Psoas muscle (tissue), 8 donors: ENCODE data around the gene NTRK3. TPM values are rescaled to one million over a fixed set of nuclear protein-coding genes. Genes with fewer than 3 reads are reported as not detected.

Source experiments
- ATAC-seq, 4 donors: fragments of 200-7000 bp; cut with Tn5 transposase; one replicate each; pipeline ENCODE4 v1.9.1; 2020; ENCODE audit warnings: moderate library complexity in 3 of 4, mild to moderate bottlenecking in 2 of 4
- DNase-seq, 2 donors: peaks; one replicate each; pipeline ENCODE4 v3.0.0-alpha.2; 2020
- H3K27ac ChIP-seq: fragments of 200-600 bp; one replicate; pipeline ENCODE4 v1.8.0; 2022
- H3K27me3 ChIP-seq, 3 donors: fragments of 200-600 bp in 1 of 3; one replicate each; pipeline versions ENCODE4 v1.6.1 to v1.8.0; 2013 to 2022; ENCODE audit warnings: low read length in 2 of 3, mild to moderate bottlenecking in 2 of 3, moderate library complexity in 1 of 3; ENCODE audit not compliant: insufficient read depth in 3 of 3
- H3K36me3 ChIP-seq, 2 donors: fragments of 200-600 bp in 1 of 2; one replicate each; pipeline versions ENCODE4 v1.6.1 to v1.8.0; 2013 to 2022; ENCODE audit warnings: low read depth in 1 of 2, mild to moderate bottlenecking in 1 of 2, moderate library complexity in 1 of 2; ENCODE audit not compliant: insufficient read depth in 1 of 2
- H3K4me1 ChIP-seq: fragments of 200-600 bp; one replicate; pipeline ENCODE4 v1.8.0; 2022
- H3K4me3 ChIP-seq: fragments of 200-600 bp; one replicate; pipeline ENCODE4 v1.8.0; 2022; ENCODE audit warnings: mild to moderate bottlenecking
- H3K9me3 ChIP-seq: fragments of 200-600 bp; one replicate; pipeline ENCODE4 v1.8.0; 2022
- CTCF ChIP-seq: fragments of 200-600 bp; IDR thresholded peaks from one replicate; pipeline ENCODE4 v1.8.0; 2022; ENCODE audit warnings: antibody characterized with exemption
- WGBS, 3 donors: extraction: QIAGEN DNeasy Blood & Tissue Kit; methylation state at CpG; one replicate each; pipeline versions ENCODE4 v1.1.6 to v1.1.7; 2013; 5-methylcytosine and 5-hydroxymethylcytosine counted together
- intact Hi-C, 2 donors: fragments of 100-400 bp; cut with DNase I; formaldehyde crosslinking; loops; one replicate each; pipeline versions ENCODE4 v1.11.0 to v1.14.2; 2022
- polyA plus RNA-seq, 3 donors: library from polyadenylated mRNA; stranded (reverse); fragments of 200-250 nt; gene quantifications; one replicate each; pipeline ENCODE4 v1.2.3, GENCODE V29; 2013
- total RNA-seq, 4 donors: library from RNA; stranded (reverse); fragmentation: NEBNext Ultra II Directional in 2 of 4; extraction: Animal tissue kit (Norgen Biotek cat#: 25700) in 2 of 4; gene quantifications; one replicate each; pipeline versions ENCODE4 v1.2.1 to v1.2.4, GENCODE V29; 2021 to 2023
- donor health status: healthy with polysubstance abuse.
- donor health status: DM: no; HTN: no; CAD: no; lungs with moderate emphysema.
- donor health status: Bipolar disorder and iron deficiency.
- donor health status: healthy.
- donor health status: DM: yes; HTN: yes; CAD: no.
- donor health status: DM: no; HTN: no; CAD: no.
- donor health status: DM: no; HTN: no; CAD: no.
- donor health status: DM: yes; HTN: yes; CAD: no.

Gene NTRK3
- total and polyA plus RNA-seq, 7 donors = 0.17 to 1.7 (median 0.57) TPM

DNA sequence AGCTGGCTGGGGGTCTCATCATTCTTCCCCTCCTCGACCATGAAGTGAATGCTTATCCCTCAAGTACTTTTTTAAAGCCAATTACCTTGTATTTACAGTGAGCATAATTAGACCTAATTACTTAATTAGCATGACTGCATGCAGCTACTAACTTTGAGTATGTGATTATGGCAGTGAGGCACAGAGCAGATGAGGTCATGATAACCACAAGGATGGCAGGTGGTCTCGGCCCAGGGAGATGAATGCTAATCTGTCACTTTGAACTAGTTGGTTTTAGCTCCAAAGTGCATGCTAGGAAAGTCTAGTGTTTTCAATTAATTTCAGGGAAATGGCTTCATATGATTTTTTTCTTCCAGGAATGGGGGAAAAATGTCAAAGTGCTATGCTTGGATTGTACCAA is 233.8 kb downstream of the NTRK3 start:
- H3K4me1 ChIP-seq = no peaks in the 10 kb centered on the region
- H3K27ac ChIP-seq = no peak overlapping the region
- H3K4me3 ChIP-seq = no peak overlapping the region
- intact Hi-C loops = no loop called here
- no peaks in the 10 kb centered on the region for H3K27me3 ChIP-seq
- DNase-seq (no peak), ATAC-seq (no peak)
- WGBS, 3 donors = 61 to 64% (median 63%) methylated on average over 2 of the region's 2 CpGs
- no peak for TF ChIP-seq CTCF
- H3K36me3 ChIP-seq = no peaks in the 10 kb centered on the region
- H3K9me3 ChIP-seq = no peaks in the 10 kb centered on the region

DNA sequence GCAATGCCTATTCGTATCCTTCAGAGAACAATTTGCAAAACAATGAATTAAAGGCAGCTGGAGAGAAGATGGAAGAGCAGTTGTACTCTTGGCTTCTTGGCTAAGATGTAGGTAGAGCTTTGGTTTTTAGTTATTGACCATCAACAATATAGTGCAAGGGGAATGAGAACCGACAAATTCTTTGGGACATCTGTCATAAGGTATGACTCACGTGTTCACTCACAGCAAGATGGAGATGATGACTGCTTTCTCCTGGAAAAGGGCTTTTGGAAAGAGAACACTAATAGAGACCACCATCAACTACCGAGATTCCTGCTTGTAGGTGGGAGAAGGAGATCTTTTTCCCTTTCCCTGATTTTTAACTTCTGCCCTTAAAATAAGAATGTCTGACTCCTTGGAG is 234.9 kb downstream of the NTRK3 start:
- H3K4me3 ChIP-seq = no peak overlapping the region
- no peaks in the 10 kb centered on the region for H3K27me3 ChIP-seq
- no peak overlapping the region for H3K27ac ChIP-seq
- DNase-seq (no peak), ATAC-seq (no peak)
- no peaks in the 10 kb centered on the region for H3K9me3 ChIP-seq
- no peak for TF ChIP-seq CTCF
- H3K36me3 ChIP-seq = no peaks in the 10 kb centered on the region
- 83 to 97% (median 83%) methylated on average over 4 of the region's 4 CpGs for WGBS, 3 donors
- intact Hi-C loops = no loop called here
- H3K4me1 ChIP-seq = no peaks in the 10 kb centered on the region

- WGBS, 3 donors = 37 to 48% (median 46%) methylated on average over 3 of the region's 3 CpGs
- intact Hi-C loops = no loop called here
- Histone ChIP-seq H3K27me3 (no peaks in the 10 kb centered on the region), H3K36me3 (no peaks in the 10 kb centered on the region), H3K4me1 (no peaks in the 10 kb centered on the region), H3K27ac (no peak overlapping the region), H3K4me3 (no peak overlapping the region), H3K9me3 (no peaks in the 10 kb centered on the region)
- DNase-seq (no peak), ATAC-seq (no peak)
- TF ChIP-seq CTCF = no peak
Measured at GRCh38 chr15:88020806-88021205, 235.7 kb downstream of the NTRK3 start.

DNA sequence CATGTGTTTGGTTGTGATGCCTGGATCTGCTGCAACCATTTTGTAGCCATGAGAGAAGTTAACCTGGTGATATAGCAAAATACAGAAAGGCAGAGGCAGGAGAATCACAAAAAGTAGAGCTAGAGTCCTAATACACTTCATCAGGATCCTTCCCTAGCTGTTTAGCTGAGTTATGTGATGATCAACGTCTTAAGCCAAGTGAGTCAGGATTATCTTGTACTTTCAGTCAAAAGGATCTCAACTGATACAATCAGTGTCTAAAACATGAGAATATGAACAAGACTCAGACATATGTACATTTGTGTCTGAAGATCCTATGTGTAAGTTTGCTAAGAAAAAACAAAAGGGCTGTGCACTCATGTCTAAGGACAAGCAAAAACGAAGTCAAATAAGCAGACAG is 236.9 kb downstream of the NTRK3 start:
- 83 to 94% (median 83%) methylated on average over 2 of the region's 2 CpGs for WGBS, 3 donors
- H3K27ac ChIP-seq = no peak overlapping the region
- ATAC-seq = no peak
- H3K27me3 ChIP-seq = no peaks in the 10 kb centered on the region
- intact Hi-C loops = no loop called here
- H3K9me3 ChIP-seq = no peaks in the 10 kb centered on the region
- H3K4me3 ChIP-seq = no peak overlapping the region
- DNase-seq = no peak
- no peak for TF ChIP-seq CTCF
- H3K36me3 ChIP-seq = no peaks in the 10 kb centered on the region
- H3K4me1 ChIP-seq = no peaks in the 10 kb centered on the region

- TF ChIP-seq CTCF = no peak
- Histone ChIP-seq H3K4me1 (no peaks in the 10 kb centered on the region), H3K9me3 (no peaks in the 10 kb centered on the region), H3K4me3 (no peak overlapping the region), H3K27me3 (no peaks in the 10 kb centered on the region), H3K27ac (no peak overlapping the region), H3K36me3 (no peaks in the 10 kb centered on the region)
- ATAC-seq (peak in 2 of 4 donors; percentile 54 to 62), DNase-seq (no peak)
- 80 to 94% (median 88%) methylated on average over 1 of the region's 1 CpG for WGBS, 3 donors
- intact Hi-C loops = no loop called here
Measured at GRCh38 chr15:88018869-88019641, 237.5 kb downstream of the NTRK3 start.
